ENCODE measurements around the gene TTC39C. TPM values are rescaled to one million over a fixed set of nuclear protein-coding genes. Genes with fewer than 3 reads are reported as not detected.

TTC39C gene
- polyA plus RNA-seq, 3 donors, result 4.3 to 29.5 (median 8.3) TPM

DNA sequence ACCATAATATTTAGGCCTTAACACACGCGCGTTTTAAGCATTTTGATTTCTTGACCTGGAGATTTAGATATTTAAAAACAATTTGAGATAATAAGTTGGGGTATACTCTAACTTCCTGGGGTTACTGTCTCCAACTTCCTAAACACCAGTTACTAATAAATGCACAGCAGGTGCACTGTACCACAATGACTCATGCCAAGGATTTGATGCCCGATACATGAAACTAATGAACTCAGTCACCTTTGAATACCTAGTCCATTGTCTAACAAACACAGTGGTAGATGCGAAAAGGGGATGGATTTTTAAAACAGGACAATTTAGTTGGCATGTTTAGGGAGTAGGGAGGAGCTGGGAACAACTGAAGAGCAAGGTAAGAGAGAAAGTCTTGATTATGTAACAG, 145.5 kb downstream of the TTC39C start:
- Histone ChIP-seq H3K4me3 (replicated peaks in 1 of 3; ENCODE audit: low read depth in 2 of 3, low read length in 3 of 3) (no peak overlapping the region), H3K27me3 (ENCODE audit: control insufficient read depth in 2 of 2, insufficient read depth in 2 of 2, low read length in 2 of 2) (no peaks in the 10 kb centered on the region), H2AFZ (ENCODE audit: insufficient read depth, low read depth, low read length, poor library complexity, severe bottlenecking) (no peak overlapping the region), H3K36me3 (replicated peaks in 1 of 2; ENCODE audit: control insufficient read depth in 1 of 2, insufficient read depth in 2 of 2, low read length in 2 of 2) (peaks cover 32 to 95% of the 10 kb centered on the region in 2 donors), H3K9ac (ENCODE audit: insufficient read depth, low read length, poor library complexity, severe bottlenecking) (no peak overlapping the region), H3K9me3 (replicated peaks in 1 of 2; ENCODE audit: control insufficient read depth in 1 of 2, insufficient read depth in 1 of 2, low read length in 2 of 2) (no peaks in the 10 kb centered on the region), H3K4me1 (ENCODE audit: control insufficient read depth in 1 of 2, insufficient read depth in 2 of 2, low read length in 2 of 2) (no peaks in the 10 kb centered on the region), H3K79me2 (ENCODE audit: insufficient read depth, low read length) (no peaks in the 10 kb centered on the region), H4K20me1 (ENCODE audit: insufficient read depth, low read length) (no peaks in the 10 kb centered on the region), H3K27ac (ENCODE audit: low read depth in 1 of 2, low read length in 2 of 2) (no peak overlapping the region), H3K4me2 (replicated peaks; ENCODE audit: extremely low read depth, low read length, poor library complexity, severe bottlenecking) (no peak overlapping the region)
- peaks cover 0 to 1% (median 0%) of the 10 kb centered on the region in 3 donors for H3K27me3 Mint-ChIP-seq (ENCODE audit: low read depth in 3 of 3)
- DNase-seq, result no peak
- WGBS (ENCODE audit: insufficient coverage), result no CpG with 5 or more reads among the region's 5 CpGs
- H3K4me1 Mint-ChIP-seq, result no peaks in the 10 kb centered on the region
- TF ChIP-seq, protein P1, sequence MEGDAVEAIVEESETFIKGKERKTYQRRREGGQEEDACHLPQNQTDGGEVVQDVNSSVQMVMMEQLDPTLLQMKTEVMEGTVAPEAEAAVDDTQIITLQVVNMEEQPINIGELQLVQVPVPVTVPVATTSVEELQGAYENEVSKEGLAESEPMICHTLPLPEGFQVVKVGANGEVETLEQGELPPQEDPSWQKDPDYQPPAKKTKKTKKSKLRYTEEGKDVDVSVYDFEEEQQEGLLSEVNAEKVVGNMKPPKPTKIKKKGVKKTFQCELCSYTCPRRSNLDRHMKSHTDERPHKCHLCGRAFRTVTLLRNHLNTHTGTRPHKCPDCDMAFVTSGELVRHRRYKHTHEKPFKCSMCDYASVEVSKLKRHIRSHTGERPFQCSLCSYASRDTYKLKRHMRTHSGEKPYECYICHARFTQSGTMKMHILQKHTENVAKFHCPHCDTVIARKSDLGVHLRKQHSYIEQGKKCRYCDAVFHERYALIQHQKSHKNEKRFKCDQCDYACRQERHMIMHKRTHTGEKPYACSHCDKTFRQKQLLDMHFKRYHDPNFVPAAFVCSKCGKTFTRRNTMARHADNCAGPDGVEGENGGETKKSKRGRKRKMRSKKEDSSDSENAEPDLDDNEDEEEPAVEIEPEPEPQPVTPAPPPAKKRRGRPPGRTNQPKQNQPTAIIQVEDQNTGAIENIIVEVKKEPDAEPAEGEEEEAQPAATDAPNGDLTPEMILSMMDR (IDR thresholded peaks at IDR 0.05), result no peak
- no peak overlapping the region for H3K27ac Mint-ChIP-seq
- H3K4me3 Mint-ChIP-seq, result no peak overlapping the region
- peaks cover 67 to 76% of the 10 kb centered on the region in 2 donors for H3K36me3 Mint-ChIP-seq
- intact Hi-C loops (cut with micrococcal nuclease), result no loop called here
- no peaks in the 10 kb centered on the region for H3K9me3 Mint-ChIP-seq

DNA sequence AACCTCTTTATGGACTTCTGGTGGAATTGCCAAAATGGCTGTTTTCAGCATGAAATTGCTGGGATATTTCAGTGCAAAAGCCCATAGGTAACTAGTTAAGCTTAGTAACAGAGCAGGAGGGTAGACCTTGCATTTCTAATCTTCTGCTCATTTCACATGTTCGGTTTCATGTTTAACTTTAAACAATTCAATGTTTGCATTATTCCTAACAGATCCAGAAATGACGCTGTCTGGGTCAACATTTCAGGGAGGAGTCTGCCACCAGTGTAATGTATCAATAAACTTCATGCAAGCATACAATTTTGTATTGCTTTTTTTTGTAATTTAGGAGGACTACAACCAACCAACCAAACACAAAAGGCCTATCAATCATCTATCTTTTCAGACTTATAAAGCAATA, 146.8 kb downstream of the TTC39C start:
- Histone ChIP-seq H2AFZ (ENCODE audit: insufficient read depth, low read depth, low read length, poor library complexity, severe bottlenecking) (no peak overlapping the region), H3K79me2 (ENCODE audit: insufficient read depth, low read length) (no peaks in the 10 kb centered on the region), H3K9me3 (replicated peaks in 1 of 2; ENCODE audit: control insufficient read depth in 1 of 2, insufficient read depth in 1 of 2, low read length in 2 of 2) (no peaks in the 10 kb centered on the region), H3K27ac (ENCODE audit: low read depth in 1 of 2, low read length in 2 of 2) (no peak overlapping the region), H3K27me3 (ENCODE audit: control insufficient read depth in 2 of 2, insufficient read depth in 2 of 2, low read length in 2 of 2) (no peaks in the 10 kb centered on the region), H3K9ac (ENCODE audit: insufficient read depth, low read length, poor library complexity, severe bottlenecking) (no peak overlapping the region), H3K36me3 (replicated peaks in 1 of 2; ENCODE audit: control insufficient read depth in 1 of 2, insufficient read depth in 2 of 2, low read length in 2 of 2) (peaks cover 37 to 96% of the 10 kb centered on the region in 2 donors), H3K4me1 (ENCODE audit: control insufficient read depth in 1 of 2, insufficient read depth in 2 of 2, low read length in 2 of 2) (no peaks in the 10 kb centered on the region), H3K4me3 (replicated peaks in 1 of 3; ENCODE audit: low read depth in 2 of 3, low read length in 3 of 3) (no peak overlapping the region), H3K4me2 (replicated peaks; ENCODE audit: extremely low read depth, low read length, poor library complexity, severe bottlenecking) (no peak overlapping the region), H4K20me1 (ENCODE audit: insufficient read depth, low read length) (no peaks in the 10 kb centered on the region)
- no peak overlapping the region for H3K27ac Mint-ChIP-seq
- DNase-seq, result no peak
- WGBS (ENCODE audit: insufficient coverage), result no CpG with 5 or more reads among the region's 2 CpGs
- no peaks in the 10 kb centered on the region for H3K4me1 Mint-ChIP-seq
- TF ChIP-seq, protein P1 (IDR thresholded peaks at IDR 0.05), result no peak
- H3K36me3 Mint-ChIP-seq, result peaks cover 67 to 85% of the 10 kb centered on the region in 2 donors
- intact Hi-C loops (cut with micrococcal nuclease), result no loop called here
- no peaks in the 10 kb centered on the region for H3K9me3 Mint-ChIP-seq
- no peak overlapping the region for H3K4me3 Mint-ChIP-seq
- no peaks in the 10 kb centered on the region for H3K27me3 Mint-ChIP-seq (ENCODE audit: low read depth in 3 of 3)

Measured in CD14-positive monocyte (primary cell).